Body of pancreas (tissue), 4 donors: ENCODE results near the gene SEC24D.
A peak's percentile ranks its signal among the peaks of the same experiment; 100 is the strongest.

Experiments
- CTCF ChIP-seq, 7 experiments: fragments of 450-650 bp in 4 of 7; fragments of 200-600 bp in 3 of 7; sonication (generic) in 3 of 7; IDR thresholded peaks; one replicate each; pipeline ENCODE4 v1.5.1; 2016 to 2019; ENCODE audit warnings: antibody characterized with exemption in 7 of 7
- POLR2A ChIP-seq, 3 donors: fragments of 450-650 bp; IDR thresholded peaks; one replicate each; pipeline ENCODE4 v1.6.1; 2016; ENCODE audit warnings: antibody characterized with exemption in 3 of 3, mild to moderate bottlenecking in 2 of 3

- TF ChIP-seq CTCF (IDR thresholded peaks at IDR 0.05) (peak in 6 of 7 experiments; percentile 26 to 46 (median 38)), POLR2A (IDR thresholded peaks at IDR 0.05) (no peak)
These were observed 95.1 kb downstream of the SEC24D start for GRCh38 chr4:118740869-118741268.
